GM12878 (cell line): ENCODE data around the gene DDTL.

ENCODE experiments used
- CHD4 ChIP-seq: fragments of 200-600 bp; sonication (generic); IDR thresholded peaks from 2 replicates; pipeline ENCODE4 v1.6.1; 2016; ENCODE audit warnings: mild to moderate bottlenecking
- EP300 ChIP-seq, 2 experiments: fragments of 150-350 bp in 1 of 2; IDR thresholded peaks; 2 replicates each; pipeline ENCODE4 v1.6.1; 2011 to 2012; ENCODE audit warnings: low read depth in 2 of 2, low read length in 2 of 2, borderline replicate concordance in 1 of 2, improper control_type of control experiment in 1 of 2, inconsistent platforms in 1 of 2; ENCODE audit not compliant: control insufficient read depth in 1 of 2
- IRF4 ChIP-seq: IDR thresholded peaks from 2 replicates; pipeline ENCODE4 v1.6.1; 2011; ENCODE audit warnings: low read depth, low read length
- POLR2AphosphoS5 ChIP-seq: IDR thresholded peaks from 2 replicates; pipeline ENCODE4 v1.6.1; 2011; ENCODE audit warnings: mild to moderate bottlenecking, low read length, inconsistent platforms
- SUZ12 ChIP-seq: fragments of 200-600 bp; sonication (generic); IDR thresholded peaks from one replicate; pipeline ENCODE4 v1.6.1; 2018; ENCODE audit warnings: antibody characterized with exemption, mild to moderate bottlenecking; ENCODE audit not compliant: unreplicated experiment
- TCF12 ChIP-seq: IDR thresholded peaks from 2 replicates; pipeline ENCODE4 v1.6.1; 2011; ENCODE audit warnings: low read depth, mild to moderate bottlenecking, low read length
- TF ChIP-seq, protein P1 (sequence below), 3 experiments: IDR thresholded peaks in 2 of 3; conservative IDR thresholded peaks in 1 of 3; 2 replicates each; pipeline ENCODE4 v1.5.1; 2011; ENCODE audit warnings: low read depth in 3 of 3, low read length in 3 of 3, mild to moderate bottlenecking in 3 of 3, control low read depth in 2 of 3, moderate library complexity in 2 of 3, inconsistent platforms in 1 of 3, mixed read lengths in 1 of 3; ENCODE audit not compliant: control insufficient read depth in 2 of 3, insufficient read depth in 1 of 3; ENCODE audit errors: extremely low read depth in 1 of 3

DNA sequence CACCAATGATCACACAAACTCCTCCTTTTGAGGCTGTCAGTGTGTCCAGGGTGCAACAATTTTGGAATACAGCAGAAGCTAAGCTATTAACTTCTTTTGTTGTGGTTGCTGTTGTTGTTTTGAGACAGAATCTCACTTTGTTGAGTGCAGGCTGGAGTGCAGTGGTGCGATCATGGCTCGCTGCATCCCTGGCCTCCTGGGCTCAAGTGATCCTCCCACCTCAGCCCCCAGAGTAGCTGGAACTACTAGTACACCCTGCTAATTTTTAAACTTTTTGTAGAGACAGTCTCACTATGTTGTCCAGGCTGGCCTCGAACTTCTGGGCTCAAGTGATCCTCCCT is 27.7 kb upstream of the DDTL start:
- TF ChIP-seq IRF4 (no peak), SUZ12 (no peak), TCF12 (no peak), EP300 (IDR thresholded peaks at IDR 0.05; ENCODE audit: borderline replicate concordance in 1 of 2, control insufficient read depth in 1 of 2, low read depth in 2 of 2, low read length in 2 of 2) (no peak), CHD4 (no peak), POLR2AphosphoS5 (no peak)
- TF ChIP-seq, protein P1, sequence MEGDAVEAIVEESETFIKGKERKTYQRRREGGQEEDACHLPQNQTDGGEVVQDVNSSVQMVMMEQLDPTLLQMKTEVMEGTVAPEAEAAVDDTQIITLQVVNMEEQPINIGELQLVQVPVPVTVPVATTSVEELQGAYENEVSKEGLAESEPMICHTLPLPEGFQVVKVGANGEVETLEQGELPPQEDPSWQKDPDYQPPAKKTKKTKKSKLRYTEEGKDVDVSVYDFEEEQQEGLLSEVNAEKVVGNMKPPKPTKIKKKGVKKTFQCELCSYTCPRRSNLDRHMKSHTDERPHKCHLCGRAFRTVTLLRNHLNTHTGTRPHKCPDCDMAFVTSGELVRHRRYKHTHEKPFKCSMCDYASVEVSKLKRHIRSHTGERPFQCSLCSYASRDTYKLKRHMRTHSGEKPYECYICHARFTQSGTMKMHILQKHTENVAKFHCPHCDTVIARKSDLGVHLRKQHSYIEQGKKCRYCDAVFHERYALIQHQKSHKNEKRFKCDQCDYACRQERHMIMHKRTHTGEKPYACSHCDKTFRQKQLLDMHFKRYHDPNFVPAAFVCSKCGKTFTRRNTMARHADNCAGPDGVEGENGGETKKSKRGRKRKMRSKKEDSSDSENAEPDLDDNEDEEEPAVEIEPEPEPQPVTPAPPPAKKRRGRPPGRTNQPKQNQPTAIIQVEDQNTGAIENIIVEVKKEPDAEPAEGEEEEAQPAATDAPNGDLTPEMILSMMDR (IDR thresholded peaks at IDR 0.05 in 2 of 3, conservative IDR thresholded peaks at IDR 0.05 in 1 of 3; ENCODE audit: control insufficient read depth in 2 of 3, extremely low read depth in 1 of 3, insufficient read depth in 1 of 3, low read depth in 3 of 3, low read length in 3 of 3): no peak
